ENCODE data around the gene CPA4.

DNA sequence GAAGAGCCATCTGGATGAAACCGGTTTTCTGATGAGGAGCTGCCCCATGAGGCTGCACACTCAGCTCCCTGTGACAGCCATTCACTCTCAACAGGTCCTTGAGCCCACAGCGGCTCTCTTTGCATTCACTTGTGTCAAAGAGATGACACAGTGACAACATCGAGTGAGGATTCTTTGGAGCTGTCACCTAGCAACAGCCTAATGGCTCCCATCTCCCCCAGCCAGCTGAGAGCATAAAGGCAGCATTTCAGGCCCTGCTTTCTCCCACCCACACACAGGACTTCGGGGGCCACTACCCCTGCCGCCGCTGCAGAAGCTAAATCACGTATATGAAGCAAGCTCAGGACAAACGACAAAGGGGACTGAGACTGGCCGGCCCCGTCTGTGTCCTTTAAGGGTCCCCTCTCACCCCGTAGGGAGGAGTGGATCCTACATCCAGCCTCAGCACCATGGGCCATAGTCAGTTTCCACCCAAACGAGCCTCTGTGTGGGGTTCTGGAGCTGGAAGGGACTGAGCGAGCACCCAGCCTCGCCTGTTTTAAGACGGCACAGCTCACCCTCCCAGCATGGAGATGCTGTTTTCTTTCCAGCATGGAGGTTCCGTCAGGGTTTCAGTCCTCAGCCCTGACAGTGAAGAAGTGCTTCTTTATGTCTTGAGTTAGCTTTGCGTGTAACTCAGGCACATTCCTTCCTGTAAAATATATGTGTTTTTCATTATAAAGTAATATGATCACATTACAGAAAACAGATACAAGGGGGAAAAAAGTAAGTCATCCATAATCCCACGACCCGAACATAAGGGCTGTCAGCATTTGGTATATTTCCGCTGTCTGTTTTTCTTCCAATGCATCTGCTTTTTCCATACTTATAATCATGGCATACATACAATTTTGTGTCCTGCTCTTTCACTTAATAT lies 4.9 kb downstream of the CPA4 start:
- TF ChIP-seq, protein P1, sequence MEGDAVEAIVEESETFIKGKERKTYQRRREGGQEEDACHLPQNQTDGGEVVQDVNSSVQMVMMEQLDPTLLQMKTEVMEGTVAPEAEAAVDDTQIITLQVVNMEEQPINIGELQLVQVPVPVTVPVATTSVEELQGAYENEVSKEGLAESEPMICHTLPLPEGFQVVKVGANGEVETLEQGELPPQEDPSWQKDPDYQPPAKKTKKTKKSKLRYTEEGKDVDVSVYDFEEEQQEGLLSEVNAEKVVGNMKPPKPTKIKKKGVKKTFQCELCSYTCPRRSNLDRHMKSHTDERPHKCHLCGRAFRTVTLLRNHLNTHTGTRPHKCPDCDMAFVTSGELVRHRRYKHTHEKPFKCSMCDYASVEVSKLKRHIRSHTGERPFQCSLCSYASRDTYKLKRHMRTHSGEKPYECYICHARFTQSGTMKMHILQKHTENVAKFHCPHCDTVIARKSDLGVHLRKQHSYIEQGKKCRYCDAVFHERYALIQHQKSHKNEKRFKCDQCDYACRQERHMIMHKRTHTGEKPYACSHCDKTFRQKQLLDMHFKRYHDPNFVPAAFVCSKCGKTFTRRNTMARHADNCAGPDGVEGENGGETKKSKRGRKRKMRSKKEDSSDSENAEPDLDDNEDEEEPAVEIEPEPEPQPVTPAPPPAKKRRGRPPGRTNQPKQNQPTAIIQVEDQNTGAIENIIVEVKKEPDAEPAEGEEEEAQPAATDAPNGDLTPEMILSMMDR (IDR thresholded peaks at IDR 0.05; ENCODE audit: low read depth, low read length): no peak
- TF ChIP-seq POLR2A (IDR thresholded peaks at IDR 0.05; ENCODE audit: extremely low read depth, insufficient read length): no peak
